MM.1S (cell line): Measurements from ENCODE around the gene AGTR2.

ENCODE experiments used
- CTCF ChIP-seq: fragments of 300-600 bp; sonication (generic); IDR thresholded peaks from 2 replicates; pipeline ENCODE4 v1.5.1; 2016; ENCODE audit warnings: antibody characterized with exemption, low read length, mixed read lengths
- EZH2 ChIP-seq: fragments of 300-600 bp; sonication (generic); optimal IDR thresholded peaks from 2 replicates; pipeline ENCODE3; 2017; ENCODE audit warnings: low read depth, mild to moderate bottlenecking, antibody characterized with exemption, low read length, mixed read lengths
- EZH2phosphoT487 ChIP-seq: fragments of 300-600 bp; sonication (generic); IDR thresholded peaks from 2 replicates; pipeline ENCODE4 v1.6.1; 2018; ENCODE audit warnings: antibody characterized with exemption, low read length

- TF ChIP-seq CTCF = no peak
- no peak for TF ChIP-seq EZH2phosphoT487
- no peak for TF ChIP-seq EZH2
These were observed 24.1 kb downstream of the AGTR2 start for GRCh38 chrX:116194649-116195048.
